AG04450 (cell line): ENCODE data around the gene PGLYRP2. TPM values are rescaled to one million over a fixed set of nuclear protein-coding genes. Genes with fewer than 3 reads are reported as not detected.

Experiments used
- CTCF ChIA-PET: fragments of 300-600, 350-600 bp; formaldehyde crosslinking; extraction: SDS; loops from one replicate; lab custom pipeline; 2022; ENCODE audit warnings: antibody characterized with exemption, inconsistent platforms; lab: Charles Lee
- POLR2A ChIA-PET: fragments of 350-600 bp; formaldehyde crosslinking; extraction: SDS; loops from one replicate; lab custom pipeline; 2021; ENCODE audit warnings: antibody characterized with exemption, inconsistent platforms; lab: Yijun Ruan, JAX
- DNase-seq: peaks from one replicate; pipeline ENCODE4 v3.0.0-alpha.2; 2011; ENCODE audit warnings: low read depth, low spot score
- H3K27ac ChIP-seq: one replicate; pipeline ENCODE4 v1.5.1; 2012; ENCODE audit warnings: low read depth, low read length, control low read depth
- H3K27me3 ChIP-seq: one replicate; pipeline ENCODE4 v1.6.0; 2012; ENCODE audit warnings: low read length; ENCODE audit not compliant: control insufficient read depth, insufficient read depth
- H3K4me3 ChIP-seq: 2 replicates; pipeline ENCODE4 v1.5.1; 2011; ENCODE audit warnings: mild to moderate bottlenecking, low read depth, low read length, control low read depth
- H3K9me3 ChIP-seq: 2 replicates; pipeline ENCODE4 v1.5.1; 2012; ENCODE audit warnings: low read length; ENCODE audit not compliant: control insufficient read depth, insufficient read depth
- polyA plus RNA-seq: library from polyadenylated mRNA; depleted of rRNA; stranded (reverse); fragments of >200 nt; gene quantifications from 2 replicates; pipeline ENCODE4 v1.2.3, GENCODE V29; 2011
- TF ChIP-seq, protein P1 (sequence below): IDR thresholded peaks from 2 replicates; pipeline ENCODE4 v1.5.1; 2011; ENCODE audit warnings: low read depth, low read length, control low read depth, inconsistent platforms

PGLYRP2 gene
- polyA plus RNA-seq, 1 experiment = not detected

GRCh38 chr19:15468675-15469512 lies 10.4 kb downstream of the PGLYRP2 start:
- CTCF ChIA-PET = interaction anchor here (0.6 to 1.4 kb wide), 2 partner anchors 377 to 818 kb away, joined by 5 to 7 read pairs; no protein-coding TSS in a partner anchor

GRCh38 chr19:15467734-15468214 lies 11.5 kb downstream of the PGLYRP2 start:
- TF ChIP-seq, protein P1, sequence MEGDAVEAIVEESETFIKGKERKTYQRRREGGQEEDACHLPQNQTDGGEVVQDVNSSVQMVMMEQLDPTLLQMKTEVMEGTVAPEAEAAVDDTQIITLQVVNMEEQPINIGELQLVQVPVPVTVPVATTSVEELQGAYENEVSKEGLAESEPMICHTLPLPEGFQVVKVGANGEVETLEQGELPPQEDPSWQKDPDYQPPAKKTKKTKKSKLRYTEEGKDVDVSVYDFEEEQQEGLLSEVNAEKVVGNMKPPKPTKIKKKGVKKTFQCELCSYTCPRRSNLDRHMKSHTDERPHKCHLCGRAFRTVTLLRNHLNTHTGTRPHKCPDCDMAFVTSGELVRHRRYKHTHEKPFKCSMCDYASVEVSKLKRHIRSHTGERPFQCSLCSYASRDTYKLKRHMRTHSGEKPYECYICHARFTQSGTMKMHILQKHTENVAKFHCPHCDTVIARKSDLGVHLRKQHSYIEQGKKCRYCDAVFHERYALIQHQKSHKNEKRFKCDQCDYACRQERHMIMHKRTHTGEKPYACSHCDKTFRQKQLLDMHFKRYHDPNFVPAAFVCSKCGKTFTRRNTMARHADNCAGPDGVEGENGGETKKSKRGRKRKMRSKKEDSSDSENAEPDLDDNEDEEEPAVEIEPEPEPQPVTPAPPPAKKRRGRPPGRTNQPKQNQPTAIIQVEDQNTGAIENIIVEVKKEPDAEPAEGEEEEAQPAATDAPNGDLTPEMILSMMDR = no peak
- Histone ChIP-seq H3K27ac (no peak overlapping the region), H3K4me3 (no peak overlapping the region), H3K27me3 (peaks cover 19% of the 10 kb centered on the region), H3K9me3 (peaks cover 7% of the 10 kb centered on the region; the same call in 1 of the 2 replicates)
- ChIA-PET CTCF (interaction anchor here (0.6 to 1.4 kb wide), 3 partner anchors 367 to 478 kb away, joined by 3 to 5 read pairs (median 5); no protein-coding TSS in a partner anchor), POLR2A (interaction anchor here (0.6 kb wide), 1 partner anchor 14 kb away, joined by 3 read pairs; no protein-coding TSS in a partner anchor)
- DNase-seq = no peak

More at GRCh38 chr19:15468675-15469512, 10.4 kb downstream of the PGLYRP2 start:
- Histone ChIP-seq H3K4me3 (no peak overlapping the region), H3K9me3 (peaks cover 7% of the 10 kb centered on the region; the same call in 1 of the 2 replicates), H3K27me3 (peaks cover 17% of the 10 kb centered on the region), H3K27ac (no peak overlapping the region)
- TF ChIP-seq, protein P1 = no peak
- POLR2A ChIA-PET = no interaction called here
- DNase-seq = no peak

DNA sequence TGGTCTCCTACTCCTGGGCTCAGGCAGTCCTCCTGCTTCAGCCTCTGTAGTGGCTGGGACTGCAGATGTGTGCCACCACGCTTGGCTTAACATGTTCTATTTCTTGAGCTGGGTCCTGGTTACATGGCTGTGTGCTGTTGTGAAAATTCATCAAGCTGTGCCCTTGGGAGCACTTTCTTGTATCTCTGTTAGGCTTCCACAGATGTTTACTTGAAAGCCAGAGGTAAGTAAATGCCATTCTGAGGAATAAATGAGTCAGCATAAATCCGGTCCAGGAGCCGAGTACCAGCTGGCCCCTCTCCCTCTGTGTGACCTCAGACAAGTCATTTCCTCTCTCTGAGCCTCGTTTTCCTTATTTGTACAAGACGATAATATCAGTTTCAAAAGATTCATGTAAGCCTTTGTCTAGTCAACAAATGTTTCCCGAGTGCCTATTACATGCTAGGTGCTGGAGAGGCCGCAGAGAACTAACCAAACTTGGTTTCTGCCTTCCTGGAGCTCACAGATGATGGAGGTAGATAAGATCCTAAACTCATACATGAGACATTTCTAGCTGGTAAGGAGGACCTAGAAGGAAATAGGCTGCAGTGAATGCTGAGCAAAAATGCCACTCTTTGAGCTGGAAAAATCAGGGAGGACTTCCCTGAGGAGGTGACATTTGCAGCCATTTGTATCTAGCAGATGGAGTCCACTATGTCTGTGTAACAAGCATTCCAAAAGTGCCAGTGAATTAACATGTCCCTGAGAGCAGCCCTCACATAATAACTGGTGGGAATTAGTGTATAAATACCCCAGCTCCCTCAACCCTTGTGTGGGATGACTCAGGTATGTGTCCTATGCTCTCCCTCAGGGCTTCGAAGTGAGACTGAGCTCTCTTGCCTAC lies 12.2 kb downstream of the PGLYRP2 start:
- H3K4me3 ChIP-seq = no peak overlapping the region
- POLR2A ChIA-PET = interaction anchor here (0.6 to 0.8 kb wide), 2 partner anchors 14 to 15 kb away, joined by 3 to 4 read pairs; no protein-coding TSS in a partner anchor
- CTCF ChIA-PET = interaction anchor here (0.7 to 1.4 kb wide), 2 partner anchors 375 to 479 kb away, joined by 5 read pairs; no protein-coding TSS in a partner anchor
- peaks cover 19% of the 10 kb centered on the region for H3K27me3 ChIP-seq
- no peak overlapping the region for H3K27ac ChIP-seq
- H3K9me3 ChIP-seq = peaks cover 7% of the 10 kb centered on the region; the same call in 1 of the 2 replicates
- TF ChIP-seq, protein P1 = no peak
- peak; percentile 32 for DNase-seq

- TF ChIP-seq, protein P1 = no peak
- H3K27me3 ChIP-seq = peaks cover 22% of the 10 kb centered on the region
- no peaks in the 10 kb centered on the region; the same call in 1 of the 2 replicates for H3K9me3 ChIP-seq
- CTCF ChIA-PET = no interaction called here
- POLR2A ChIA-PET = interaction anchor here (0.6 kb wide), 1 partner anchor 51 kb away, joined by 4 read pairs; no protein-coding TSS in a partner anchor
- H3K4me3 ChIP-seq = no peak within 1 kb of the TSS
- no peak for DNase-seq
- H3K27ac ChIP-seq = no peak within 1 kb of the TSS
Observed at GRCh38 chr19:15464394-15465385, 14.6 kb downstream of the PGLYRP2 start, which contains the start of gene RASAL3. RASAL3 (minus strand) TSS chr19:15464544; CDS start chr19:15464358, 186 bp downstream.
